ENCODE measurements around the gene CHD9.
"Not testable (repeated sequence)": the region's sequence is repeated elsewhere in the genome, so short reads cannot be mapped to it uniquely, and the experiment has no call there.

CHD9 gene

GRCh38 chr16:53323924-53324323, 269.1 kb downstream of the CHD9 start:
- Histone ChIP-seq H3K9me3 (ENCODE audit: insufficient read depth, low read length) (no peaks in the 10 kb centered on the region), H4K20me1 (ENCODE audit: low read depth, low read length) (no peaks in the 10 kb centered on the region), H3K27ac (ENCODE audit: low read depth, low read length) (no peak overlapping the region), H2AFZ (ENCODE audit: low read depth, low read length, severe bottlenecking) (no peak overlapping the region), H3K4me2 (ENCODE audit: low read depth, low read length, poor library complexity, severe bottlenecking) (no peak overlapping the region), H3K79me2 (ENCODE audit: insufficient read depth, low read length) (no peaks in the 10 kb centered on the region), H3F3A (ENCODE audit: insufficient read depth) (peaks cover 5% of the 10 kb centered on the region; the same call in 1 of the 2 replicates), H3K36me3 (ENCODE audit: low read length) (peaks cover 30% of the 10 kb centered on the region), H3K9me2 (replicated peaks; ENCODE audit: insufficient read depth, low read length) (no peaks in the 10 kb centered on the region), H3K4me3 (ENCODE audit: insufficient read depth, low read length, poor library complexity, severe bottlenecking) (no peak overlapping the region), H3K27me3 (ENCODE audit: low read length) (no peaks in the 10 kb centered on the region), H3K9ac (ENCODE audit: low read length) (no peak overlapping the region)
- TF ChIP-seq CTCF (IDR thresholded peaks at IDR 0.05; ENCODE audit: insufficient read depth, low read length, poor library complexity, severe bottlenecking) (no peak), EZH2phosphoT487 (conservative IDR thresholded peaks at IDR 0.05; ENCODE audit: low read length) (no peak)

- H2AFZ ChIP-seq (ENCODE audit: low read depth, low read length, severe bottlenecking); H3F3A ChIP-seq (ENCODE audit: insufficient read depth); H3K9ac ChIP-seq (ENCODE audit: low read length); H3K79me2 ChIP-seq (ENCODE audit: insufficient read depth, low read length); H3K27me3 ChIP-seq (ENCODE audit: low read length); H3K36me3 ChIP-seq (ENCODE audit: low read length); H3K9me3 ChIP-seq (ENCODE audit: insufficient read depth, low read length); H3K4me3 ChIP-seq (ENCODE audit: insufficient read depth, low read length, poor library complexity, severe bottlenecking); H3K27ac ChIP-seq (ENCODE audit: low read depth, low read length); H3K9me2 ChIP-seq (replicated peaks; ENCODE audit: insufficient read depth, low read length); H3K4me2 ChIP-seq (ENCODE audit: low read depth, low read length, poor library complexity, severe bottlenecking); H4K20me1 ChIP-seq (ENCODE audit: low read depth, low read length): not testable (repeated sequence)
Measured at GRCh38 chr16:53330991-53331390, 276.2 kb downstream of the CHD9 start.

GRCh38 chr16:53334581-53334980, 279.8 kb downstream of the CHD9 start:
- Histone ChIP-seq H3K9me3 (ENCODE audit: insufficient read depth, low read length) (no peaks in the 10 kb centered on the region), H3K4me3 (ENCODE audit: insufficient read depth, low read length, poor library complexity, severe bottlenecking) (no peak overlapping the region), H3K9ac (ENCODE audit: low read length) (no peak overlapping the region), H3K27me3 (ENCODE audit: low read length) (no peaks in the 10 kb centered on the region), H3K36me3 (ENCODE audit: low read length) (no peaks in the 10 kb centered on the region), H3K4me2 (ENCODE audit: low read depth, low read length, poor library complexity, severe bottlenecking) (no peak overlapping the region), H3F3A (ENCODE audit: insufficient read depth) (no peaks in the 10 kb centered on the region), H3K27ac (ENCODE audit: low read depth, low read length) (no peak overlapping the region), H4K20me1 (ENCODE audit: low read depth, low read length) (no peaks in the 10 kb centered on the region), H3K9me2 (replicated peaks; ENCODE audit: insufficient read depth, low read length) (no peaks in the 10 kb centered on the region), H3K79me2 (ENCODE audit: insufficient read depth, low read length) (no peaks in the 10 kb centered on the region), H2AFZ (ENCODE audit: low read depth, low read length, severe bottlenecking) (no peak overlapping the region)
- TF ChIP-seq CTCF (IDR thresholded peaks at IDR 0.05; ENCODE audit: insufficient read depth, low read length, poor library complexity, severe bottlenecking) = no peak
- no peak for TF ChIP-seq EZH2phosphoT487 (conservative IDR thresholded peaks at IDR 0.05; ENCODE audit: low read length)

GRCh38 chr16:53337294-53337693, 282.5 kb downstream of the CHD9 start:
- Histone ChIP-seq H3K27ac (ENCODE audit: low read depth, low read length) (no peak overlapping the region), H3K4me3 (ENCODE audit: insufficient read depth, low read length, poor library complexity, severe bottlenecking) (no peak overlapping the region), H3K27me3 (ENCODE audit: low read length) (no peaks in the 10 kb centered on the region), H3K9me2 (replicated peaks; ENCODE audit: insufficient read depth, low read length) (no peaks in the 10 kb centered on the region), H2AFZ (ENCODE audit: low read depth, low read length, severe bottlenecking) (no peak overlapping the region), H3K9ac (ENCODE audit: low read length) (no peak overlapping the region), H4K20me1 (ENCODE audit: low read depth, low read length) (no peaks in the 10 kb centered on the region), H3F3A (ENCODE audit: insufficient read depth) (no peaks in the 10 kb centered on the region), H3K79me2 (ENCODE audit: insufficient read depth, low read length) (no peaks in the 10 kb centered on the region), H3K36me3 (ENCODE audit: low read length) (no peaks in the 10 kb centered on the region), H3K9me3 (ENCODE audit: insufficient read depth, low read length) (no peaks in the 10 kb centered on the region), H3K4me2 (ENCODE audit: low read depth, low read length, poor library complexity, severe bottlenecking) (no peak overlapping the region)
- TF ChIP-seq EZH2phosphoT487 (conservative IDR thresholded peaks at IDR 0.05; ENCODE audit: low read length) = no peak
- TF ChIP-seq CTCF (IDR thresholded peaks at IDR 0.05; ENCODE audit: insufficient read depth, low read length, poor library complexity, severe bottlenecking) = no peak
